Panc1 (cell line): ENCODE measurements around the gene CACNA1C. TPM values are rescaled to one million over a fixed set of nuclear protein-coding genes. Genes with fewer than 3 reads are reported as not detected.

Experiments used
- ATAC-seq: fragments of 200-7000 bp; cut with Tn5 transposase; 2 replicates; pipeline ENCODE4 v1.9.1; 2020; ENCODE audit warnings: mild to moderate bottlenecking, moderate library complexity
- BruUV-seq: library from RNA; stranded (reverse); fragments of 400-500 nt; replicated peaks from 2 replicates; lab custom pipeline; 2021; lab: Mats Ljungman, UMichigan
- CTCF ChIA-PET: fragments of 300-600 bp; sonication (Branson Sonifier 250); formaldehyde crosslinking; loops from one replicate; lab custom pipeline; 2022; ENCODE audit warnings: antibody characterized with exemption; lab: Charles Lee
- POLR2A ChIA-PET: fragments of 300-600 bp; sonication (Branson Sonifier 250); formaldehyde crosslinking; loops from one replicate; lab custom pipeline; 2022; ENCODE audit warnings: antibody characterized with exemption; lab: Charles Lee
- DNase-seq: peaks from one replicate; pipeline ENCODE4 v3.0.0-alpha.2; 2010; ENCODE audit warnings: low read depth, low spot score
- H3K27ac ChIP-seq: 2 replicates; pipeline ENCODE4 v1.5.1; 2011; ENCODE audit warnings: mild to moderate bottlenecking, low read length, inconsistent platforms
- H3K27me3 ChIP-seq: fragments of 200-500 bp; sonication (Bioruptor generic); 2 replicates; pipeline ENCODE4 v1.6.0; 2014; ENCODE audit warnings: low read length, inconsistent platforms; ENCODE audit not compliant: control insufficient read depth, insufficient read depth
- H3K36me3 ChIP-seq: fragments of 200-500 bp; sonication (Bioruptor generic); 2 replicates; pipeline ENCODE4 v1.5.1; 2014; ENCODE audit warnings: inconsistent platforms, mild to moderate bottlenecking, low read length, moderate library complexity; ENCODE audit not compliant: control insufficient read depth, insufficient read depth
- H3K4me1 ChIP-seq: 2 replicates; pipeline ENCODE4 v1.5.1; 2011; ENCODE audit warnings: inconsistent platforms, mild to moderate bottlenecking, low read length, moderate library complexity; ENCODE audit not compliant: control insufficient read depth, insufficient read depth
- H3K4me3 ChIP-seq, 2 experiments: 2 replicates each; pipeline ENCODE4 v1.5.1; 2011 to 2012; ENCODE audit warnings: low read depth in 2 of 2, low read length in 2 of 2, mild to moderate bottlenecking in 2 of 2, inconsistent platforms in 1 of 2, moderate library complexity in 1 of 2
- H3K9me3 ChIP-seq: fragments of 200-500 bp; sonication (Bioruptor generic); 2 replicates; pipeline ENCODE4 v1.5.1; 2014; ENCODE audit warnings: low read depth, mild to moderate bottlenecking, inconsistent platforms, low read length, moderate library complexity; ENCODE audit not compliant: control insufficient read depth, insufficient read depth
- POLR2AphosphoS5 ChIP-seq: IDR thresholded peaks from 2 replicates; pipeline ENCODE4 v1.6.1; 2012; ENCODE audit warnings: mild to moderate bottlenecking, low read depth, low read length, moderate library complexity
- SIN3A ChIP-seq: IDR thresholded peaks from 2 replicates; pipeline ENCODE4 v1.6.1; 2012; ENCODE audit warnings: low read depth, mild to moderate bottlenecking, low read length, moderate library complexity, borderline replicate concordance; ENCODE audit not compliant: insufficient read depth
- TCF7L2 ChIP-seq: IDR thresholded peaks from 2 replicates; pipeline ENCODE4 v1.6.1; 2011; ENCODE audit warnings: mild to moderate bottlenecking, low read depth, low read length, inconsistent platforms
- in situ Hi-C: cut with HindIII; loops from 2 replicates; pipeline ENCODE4 v1.10.0; 2016; ENCODE audit warnings: low sequenced_read_pairs, low pct_unique_long_range_greater_than_20kb
- intact Hi-C: fragments of 100-400 bp; cut with micrococcal nuclease; formaldehyde crosslinking; loops from one replicate; pipeline ENCODE4 v1.10.0; 2022; ENCODE audit not compliant: unreplicated experiment
- total RNA-seq: library from RNA; stranded (reverse); gene quantifications from one replicate; pipeline ENCODE4 v1.2.1, GENCODE V29; 2021; ENCODE audit not compliant: unreplicated experiment
- TF ChIP-seq, protein P1 (sequence below), 2 experiments: IDR thresholded peaks; 2 replicates each; pipeline ENCODE4 v1.6.1; 2011 to 2012; ENCODE audit warnings: low read depth in 2 of 2, control low read depth in 1 of 2, low read length in 1 of 2, mild to moderate bottlenecking in 1 of 2, moderate library complexity in 1 of 2; ENCODE audit not compliant: insufficient read depth in 1 of 2
- TF ChIP-seq, protein P2 (sequence below): fragments of 450-650 bp; IDR thresholded peaks from 2 replicates; pipeline ENCODE4 v1.5.1; 2017; ENCODE audit warnings: mild to moderate bottlenecking

Gene CACNA1C
- total RNA-seq, 1 experiment from 2014 or later = 0.03 TPM

DNA sequence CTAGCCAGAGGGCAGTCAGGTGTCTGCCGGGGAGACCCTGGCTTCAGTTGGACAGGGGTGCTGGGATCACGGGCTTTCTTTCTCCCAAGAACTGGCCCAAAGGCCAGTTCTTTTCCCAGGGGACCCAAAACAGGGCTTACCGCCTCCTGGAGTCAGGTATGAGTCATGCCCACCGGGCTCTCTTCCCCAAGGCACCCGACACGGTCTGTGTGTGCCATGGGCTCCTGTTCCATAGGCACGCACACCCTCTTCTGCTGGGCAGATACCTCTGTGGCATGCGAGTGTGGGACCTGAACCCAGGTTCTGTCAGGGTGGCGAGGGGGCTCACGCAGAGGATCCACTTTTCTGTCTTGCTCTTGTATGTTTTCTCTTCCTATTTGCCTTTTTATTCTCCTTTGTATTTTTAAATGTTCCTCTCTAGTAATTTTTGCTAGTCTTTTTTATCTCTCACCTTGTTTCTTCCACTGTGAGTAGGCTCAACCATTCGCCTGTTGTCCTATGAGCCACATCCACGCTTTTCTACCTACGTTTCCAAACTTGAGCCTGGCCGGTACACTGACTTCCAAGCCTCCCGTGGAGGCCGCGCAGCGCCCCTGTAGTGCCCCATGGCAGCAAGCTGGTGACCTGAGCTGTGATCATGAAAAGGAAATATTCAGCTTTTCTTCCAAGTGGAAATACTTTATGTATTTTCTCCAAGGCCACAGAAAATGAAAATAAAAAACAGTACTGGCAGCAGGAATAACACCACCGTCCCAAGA is 362.2 kb downstream of the CACNA1C start:
- no peaks in the 10 kb centered on the region for H3K9me3 ChIP-seq
- no peak for ATAC-seq
- H3K27me3 ChIP-seq = no peaks in the 10 kb centered on the region; the same call in 1 of the 2 replicates
- no peak overlapping the region for H3K4me3 ChIP-seq
- in situ Hi-C loops (no loop called here), intact Hi-C loops (no loop called here)
- CTCF ChIA-PET = no interaction called here
- H3K4me1 ChIP-seq = no peaks in the 10 kb centered on the region
- no peak for DNase-seq
- POLR2A ChIA-PET = no interaction called here
- no peak overlapping the region for H3K27ac ChIP-seq
- TF ChIP-seq POLR2AphosphoS5 = no peak
- TF ChIP-seq SIN3A = no peak
- TF ChIP-seq, protein P1, sequence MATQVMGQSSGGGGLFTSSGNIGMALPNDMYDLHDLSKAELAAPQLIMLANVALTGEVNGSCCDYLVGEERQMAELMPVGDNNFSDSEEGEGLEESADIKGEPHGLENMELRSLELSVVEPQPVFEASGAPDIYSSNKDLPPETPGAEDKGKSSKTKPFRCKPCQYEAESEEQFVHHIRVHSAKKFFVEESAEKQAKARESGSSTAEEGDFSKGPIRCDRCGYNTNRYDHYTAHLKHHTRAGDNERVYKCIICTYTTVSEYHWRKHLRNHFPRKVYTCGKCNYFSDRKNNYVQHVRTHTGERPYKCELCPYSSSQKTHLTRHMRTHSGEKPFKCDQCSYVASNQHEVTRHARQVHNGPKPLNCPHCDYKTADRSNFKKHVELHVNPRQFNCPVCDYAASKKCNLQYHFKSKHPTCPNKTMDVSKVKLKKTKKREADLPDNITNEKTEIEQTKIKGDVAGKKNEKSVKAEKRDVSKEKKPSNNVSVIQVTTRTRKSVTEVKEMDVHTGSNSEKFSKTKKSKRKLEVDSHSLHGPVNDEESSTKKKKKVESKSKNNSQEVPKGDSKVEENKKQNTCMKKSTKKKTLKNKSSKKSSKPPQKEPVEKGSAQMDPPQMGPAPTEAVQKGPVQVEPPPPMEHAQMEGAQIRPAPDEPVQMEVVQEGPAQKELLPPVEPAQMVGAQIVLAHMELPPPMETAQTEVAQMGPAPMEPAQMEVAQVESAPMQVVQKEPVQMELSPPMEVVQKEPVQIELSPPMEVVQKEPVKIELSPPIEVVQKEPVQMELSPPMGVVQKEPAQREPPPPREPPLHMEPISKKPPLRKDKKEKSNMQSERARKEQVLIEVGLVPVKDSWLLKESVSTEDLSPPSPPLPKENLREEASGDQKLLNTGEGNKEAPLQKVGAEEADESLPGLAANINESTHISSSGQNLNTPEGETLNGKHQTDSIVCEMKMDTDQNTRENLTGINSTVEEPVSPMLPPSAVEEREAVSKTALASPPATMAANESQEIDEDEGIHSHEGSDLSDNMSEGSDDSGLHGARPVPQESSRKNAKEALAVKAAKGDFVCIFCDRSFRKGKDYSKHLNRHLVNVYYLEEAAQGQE (IDR thresholded peaks at IDR 0.05; ENCODE audit: insufficient read depth in 1 of 2, low read depth in 2 of 2, low read length in 1 of 2) = no peak
- TF ChIP-seq, protein P2, sequence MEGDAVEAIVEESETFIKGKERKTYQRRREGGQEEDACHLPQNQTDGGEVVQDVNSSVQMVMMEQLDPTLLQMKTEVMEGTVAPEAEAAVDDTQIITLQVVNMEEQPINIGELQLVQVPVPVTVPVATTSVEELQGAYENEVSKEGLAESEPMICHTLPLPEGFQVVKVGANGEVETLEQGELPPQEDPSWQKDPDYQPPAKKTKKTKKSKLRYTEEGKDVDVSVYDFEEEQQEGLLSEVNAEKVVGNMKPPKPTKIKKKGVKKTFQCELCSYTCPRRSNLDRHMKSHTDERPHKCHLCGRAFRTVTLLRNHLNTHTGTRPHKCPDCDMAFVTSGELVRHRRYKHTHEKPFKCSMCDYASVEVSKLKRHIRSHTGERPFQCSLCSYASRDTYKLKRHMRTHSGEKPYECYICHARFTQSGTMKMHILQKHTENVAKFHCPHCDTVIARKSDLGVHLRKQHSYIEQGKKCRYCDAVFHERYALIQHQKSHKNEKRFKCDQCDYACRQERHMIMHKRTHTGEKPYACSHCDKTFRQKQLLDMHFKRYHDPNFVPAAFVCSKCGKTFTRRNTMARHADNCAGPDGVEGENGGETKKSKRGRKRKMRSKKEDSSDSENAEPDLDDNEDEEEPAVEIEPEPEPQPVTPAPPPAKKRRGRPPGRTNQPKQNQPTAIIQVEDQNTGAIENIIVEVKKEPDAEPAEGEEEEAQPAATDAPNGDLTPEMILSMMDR = no peak
- no peak for TF ChIP-seq TCF7L2
- no peaks in the 10 kb centered on the region for H3K36me3 ChIP-seq
- no TSS peak for BruUV-seq

DNA sequence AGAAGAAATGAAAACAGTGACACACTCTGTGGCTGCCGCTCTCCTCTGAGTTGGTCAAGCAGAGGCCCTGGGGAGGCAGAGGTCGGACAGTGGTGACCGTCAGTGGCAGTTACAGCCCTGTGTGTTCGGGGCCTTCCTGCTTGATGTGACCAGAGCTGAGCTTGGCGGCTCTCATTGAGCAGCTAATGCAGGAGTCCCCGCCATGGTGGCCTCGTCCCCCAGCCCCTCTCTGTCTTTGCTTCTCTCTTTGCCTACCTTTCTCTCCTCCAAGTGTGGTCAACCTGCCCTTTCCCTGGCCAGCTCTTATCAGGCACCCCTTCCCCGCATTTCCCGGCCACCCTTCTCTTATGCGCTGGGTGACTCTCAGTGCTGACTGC is 362.8 kb downstream of the CACNA1C start:
- intact Hi-C loops (no loop called here), in situ Hi-C loops (no loop called here)
- DNase-seq = no peak
- no peaks in the 10 kb centered on the region for H3K4me1 ChIP-seq
- no peak overlapping the region for H3K4me3 ChIP-seq
- no peak overlapping the region for H3K27ac ChIP-seq
- no peak for ATAC-seq
- TF ChIP-seq TCF7L2 = no peak
- TF ChIP-seq SIN3A = no peak
- TF ChIP-seq, protein P1 (IDR thresholded peaks at IDR 0.05; ENCODE audit: insufficient read depth in 1 of 2, low read depth in 2 of 2, low read length in 1 of 2) = no peak
- TF ChIP-seq, protein P2 = no peak
- TF ChIP-seq POLR2AphosphoS5 = no peak
- BruUV-seq = no TSS peak
- no peaks in the 10 kb centered on the region for H3K36me3 ChIP-seq
- ChIA-PET CTCF (no interaction called here), POLR2A (no interaction called here)
- H3K27me3 ChIP-seq = no peaks in the 10 kb centered on the region; the same call in 1 of the 2 replicates
- no peaks in the 10 kb centered on the region for H3K9me3 ChIP-seq
